ELF-1 (cell line): ENCODE measurements around the gene SND1.
A peak's percentile ranks its signal among the peaks of the same experiment; 100 is the strongest.
"Not testable (repeated sequence)": the region's sequence is repeated elsewhere in the genome, so short reads cannot be mapped to it uniquely, and the experiment has no call there.

Source experiments
- DNase-seq: peaks from one replicate; pipeline ENCODE4 v3.0.0-alpha.2; 2016; ENCODE audit warnings: low read depth, low spot score

The SND1 gene

DNA sequence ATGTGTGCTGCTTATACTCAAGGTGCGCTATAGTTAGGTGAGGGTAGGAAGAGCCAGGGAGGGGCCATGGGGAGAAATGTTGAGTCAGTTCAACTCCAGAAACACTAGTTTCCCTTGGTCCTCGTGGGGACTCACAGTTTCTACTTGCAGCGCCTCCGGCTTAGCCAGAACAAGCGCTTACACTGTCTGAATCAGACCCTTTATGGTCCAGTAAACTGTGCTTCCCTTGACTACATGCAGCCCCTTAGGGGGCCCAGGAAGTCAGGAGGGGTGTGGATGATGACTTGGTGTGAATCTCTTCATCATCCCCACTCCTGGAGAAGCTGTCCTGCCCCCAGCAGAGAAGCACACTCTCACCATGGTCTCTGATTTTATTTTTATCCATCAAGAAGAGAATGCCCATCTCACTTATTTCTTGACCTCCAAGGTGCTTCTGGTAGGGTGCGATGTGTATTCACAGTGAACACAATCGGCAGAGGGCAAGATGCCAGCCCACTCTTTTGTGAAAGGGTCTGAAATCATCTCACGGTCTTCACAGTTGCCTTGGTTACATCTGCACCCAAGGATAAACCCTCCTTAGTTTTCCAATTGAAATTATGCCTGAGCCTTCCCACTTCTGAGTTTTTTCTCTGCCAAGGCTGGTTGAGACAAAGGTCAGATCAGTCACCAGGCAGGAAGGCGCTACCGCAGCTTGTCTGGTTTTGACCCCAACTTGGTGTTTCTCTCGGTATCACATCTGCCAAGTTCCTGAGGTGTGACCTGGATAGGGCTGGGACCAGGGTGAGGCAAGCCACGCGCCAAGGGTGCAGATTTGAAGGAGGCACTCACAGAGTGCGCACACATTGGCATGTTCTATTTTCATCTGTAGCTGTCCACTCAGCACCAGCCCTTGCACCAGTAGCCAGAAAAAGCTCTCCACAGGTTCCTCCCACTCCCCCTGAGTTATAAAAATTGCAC is 441.9 kb downstream of the SND1 start:
- DNase-seq, result no peak

DNA sequence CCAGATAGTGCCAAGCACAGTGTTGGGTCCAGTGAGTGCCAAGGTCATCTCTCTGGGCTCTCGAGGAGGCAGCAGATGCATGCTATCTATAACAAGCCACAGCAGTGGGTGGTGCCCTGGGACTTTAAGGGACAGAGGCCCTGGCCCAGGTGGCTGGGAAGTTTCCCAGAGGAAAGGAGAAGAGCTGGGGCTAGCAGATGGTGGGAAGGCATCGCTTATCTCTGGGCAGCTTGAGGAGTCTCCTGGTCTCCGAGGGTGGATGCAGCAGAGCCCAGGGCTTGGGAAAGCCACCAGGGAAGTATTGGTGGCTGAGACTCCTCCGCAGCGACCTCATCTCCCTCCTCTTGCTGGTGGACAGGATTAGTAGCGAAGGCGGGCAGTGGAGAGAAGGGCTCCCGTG is 442.7 kb downstream of the SND1 start:
- DNase-seq, result no peak

DNA sequence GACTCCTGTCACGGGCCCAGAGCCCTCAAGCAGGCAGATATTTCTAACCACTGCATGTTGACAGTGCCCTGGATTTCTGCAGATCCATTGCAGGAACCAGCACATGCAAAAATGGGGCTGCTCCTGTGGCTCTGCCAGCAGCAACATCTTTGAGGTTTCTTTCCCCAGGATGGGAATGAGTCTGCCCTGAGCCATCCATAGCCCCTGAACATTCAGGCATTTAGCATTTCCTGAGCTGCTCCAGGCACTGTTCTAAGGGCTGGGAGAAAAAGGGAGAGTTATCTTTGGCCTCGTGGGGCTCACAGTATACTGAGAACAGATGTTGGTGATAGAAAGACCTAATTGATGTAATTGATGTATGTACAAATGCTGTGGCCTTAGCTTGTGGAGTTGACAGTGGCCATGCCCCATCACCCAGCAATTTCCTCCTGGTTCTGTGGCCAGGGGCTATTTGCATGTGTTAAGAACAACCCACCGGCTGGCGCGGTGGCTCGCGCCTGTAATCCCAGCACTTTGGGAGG is 445.3 kb downstream of the SND1 start:
- DNase-seq, result no peak

DNA sequence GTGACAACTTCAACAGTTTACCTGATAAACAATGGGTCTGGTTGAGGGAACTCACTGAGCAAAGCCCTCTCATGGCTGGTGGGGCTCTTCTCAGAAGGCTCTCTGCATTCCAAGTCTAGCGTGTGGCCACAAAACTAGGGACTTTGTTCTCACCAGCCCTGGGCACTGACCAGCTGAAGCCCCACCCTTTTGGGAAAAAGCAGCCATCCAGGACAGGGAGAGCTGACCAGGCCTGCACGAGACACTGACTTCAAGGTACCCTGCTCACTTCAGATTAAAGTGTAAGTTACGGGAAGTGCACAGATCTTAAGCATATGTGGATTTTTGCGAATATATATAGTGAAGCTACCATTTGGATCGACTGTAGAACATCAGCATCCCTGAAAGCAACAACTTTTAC is 446.6 kb downstream of the SND1 start:
- DNase-seq, result no peak

DNA sequence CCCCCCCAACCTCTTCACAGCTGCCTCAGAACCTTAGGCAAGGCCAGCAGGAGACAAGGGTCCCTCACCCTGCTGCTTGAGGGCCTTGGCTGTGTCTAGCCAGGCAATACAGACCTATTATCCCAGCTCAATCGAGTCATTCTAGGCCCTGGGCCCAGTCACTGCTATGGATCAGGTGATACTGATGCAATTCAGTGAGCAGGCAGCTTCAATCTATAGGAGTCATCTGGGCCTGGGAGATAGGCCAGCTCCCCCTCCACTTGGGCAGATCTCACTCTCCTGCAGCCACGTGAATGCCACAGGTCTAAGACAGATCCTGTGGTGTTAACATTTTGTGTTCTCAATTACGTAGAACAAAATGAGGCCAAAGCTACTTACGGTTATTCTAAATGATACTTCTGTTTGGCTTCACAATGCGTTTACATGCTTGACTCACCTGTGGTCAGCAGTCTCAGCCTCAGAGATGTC is 447.2 kb downstream of the SND1 start:
- no peak for DNase-seq

DNA sequence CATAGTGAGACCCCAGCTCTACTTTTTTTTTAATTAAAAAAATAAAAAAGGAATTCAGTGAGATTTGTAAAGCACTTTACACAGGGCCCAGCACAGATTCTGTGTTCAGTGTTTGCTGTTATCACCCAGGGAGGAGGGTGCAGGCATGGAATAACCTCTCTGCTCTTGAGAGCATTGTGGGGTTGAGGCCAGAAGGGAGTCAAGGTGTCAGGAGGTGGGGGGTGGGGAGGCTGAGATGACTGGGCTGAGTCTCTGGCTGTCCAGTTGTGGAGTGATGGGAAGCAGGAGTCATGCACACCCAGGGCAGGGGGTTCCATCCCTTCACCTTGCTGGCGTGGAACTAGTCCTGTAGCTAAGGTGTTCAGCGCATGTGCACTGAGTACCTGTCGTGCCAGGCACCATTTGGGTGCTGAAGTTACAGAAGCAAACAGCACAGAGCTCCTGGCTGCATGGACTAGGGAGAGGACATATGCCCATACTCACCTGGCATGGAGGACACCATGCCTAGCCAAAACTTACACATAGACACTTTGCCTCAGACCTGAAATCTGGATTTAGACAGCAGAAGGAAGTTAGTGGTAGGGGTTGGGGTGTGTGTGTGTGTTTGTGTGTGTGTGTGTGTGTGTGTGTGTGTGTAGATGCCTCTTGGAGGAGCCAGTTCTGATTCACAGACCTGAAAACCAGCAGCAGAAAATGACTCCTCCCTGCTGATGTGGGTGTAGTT is 448.4 kb downstream of the SND1 start:
- no peak for DNase-seq

DNA sequence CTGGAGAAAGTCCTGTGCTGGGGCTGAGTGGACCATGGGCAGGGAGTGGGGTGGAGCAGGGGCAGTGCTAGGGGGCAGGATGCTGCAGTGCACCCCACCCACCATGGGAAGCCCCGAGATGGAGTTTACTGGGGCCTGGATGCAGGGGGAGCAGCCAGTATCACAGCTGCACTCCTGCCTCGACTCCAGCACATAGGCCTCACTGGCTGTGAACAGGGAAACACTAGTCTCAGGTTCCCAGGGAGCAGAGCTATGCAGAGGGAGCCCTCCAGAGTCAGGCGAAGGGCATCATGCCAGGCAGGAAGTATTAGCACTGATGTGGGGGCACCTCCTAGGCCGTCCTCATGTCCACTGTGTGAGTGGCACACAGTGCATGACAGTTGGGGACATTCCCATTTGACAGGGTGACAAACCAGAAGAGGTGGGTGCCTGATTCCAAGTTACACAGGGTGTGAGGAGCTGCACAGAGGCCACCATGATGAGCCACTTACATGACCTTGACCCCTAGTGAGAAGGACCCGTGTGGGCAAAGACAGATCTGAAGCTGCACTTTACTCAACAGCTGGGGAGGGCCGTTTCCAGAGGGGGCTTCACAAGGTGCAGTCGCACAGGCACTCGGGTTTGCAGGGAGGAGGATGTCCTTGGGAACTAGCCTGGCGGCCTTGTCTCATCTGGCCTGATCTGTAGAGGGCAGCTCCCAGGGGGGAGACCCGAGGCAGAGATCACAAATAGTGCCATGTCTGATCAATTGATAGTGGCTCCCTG is 449.1 kb downstream of the SND1 start:
- DNase-seq, result no peak

DNA sequence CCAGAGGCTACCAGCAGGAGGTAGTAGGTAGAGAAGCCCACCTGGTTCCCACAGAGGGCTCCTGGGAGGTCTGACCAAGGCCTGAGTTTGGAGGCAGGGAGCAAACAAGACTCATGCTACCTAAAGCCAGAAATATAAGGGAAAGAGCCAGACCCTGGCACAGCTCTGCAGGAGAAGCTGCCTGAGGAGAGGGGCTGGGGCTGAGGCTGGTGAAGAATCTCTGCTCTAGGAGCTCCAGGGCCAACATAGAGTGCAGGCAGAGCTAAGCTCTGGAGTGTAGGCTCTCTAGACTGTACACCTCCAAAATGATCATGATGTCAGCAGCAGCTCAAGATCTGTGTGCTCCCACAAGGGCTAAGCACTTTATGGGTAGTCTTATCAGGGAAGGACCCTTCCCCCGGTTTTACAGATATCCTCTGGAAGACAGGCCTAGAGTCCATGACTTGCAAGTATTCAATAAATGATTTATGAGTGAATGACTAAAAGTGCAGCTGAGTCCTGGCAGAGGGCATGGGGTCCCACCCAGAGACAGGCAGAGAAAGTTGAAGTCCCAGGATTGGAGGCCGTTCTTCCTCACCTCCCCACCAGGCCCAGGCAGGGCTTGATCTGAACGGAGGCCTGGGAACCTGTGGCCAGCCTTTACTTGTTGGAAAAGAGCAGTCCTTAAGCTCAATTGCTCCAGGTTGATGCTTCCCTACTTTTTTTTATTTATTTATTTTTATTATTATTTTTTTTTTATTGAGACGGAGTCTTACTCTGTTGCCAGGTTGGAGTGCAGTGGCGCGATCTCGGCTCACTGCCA is 450.7 kb downstream of the SND1 start:
- DNase-seq, result no peak

DNA sequence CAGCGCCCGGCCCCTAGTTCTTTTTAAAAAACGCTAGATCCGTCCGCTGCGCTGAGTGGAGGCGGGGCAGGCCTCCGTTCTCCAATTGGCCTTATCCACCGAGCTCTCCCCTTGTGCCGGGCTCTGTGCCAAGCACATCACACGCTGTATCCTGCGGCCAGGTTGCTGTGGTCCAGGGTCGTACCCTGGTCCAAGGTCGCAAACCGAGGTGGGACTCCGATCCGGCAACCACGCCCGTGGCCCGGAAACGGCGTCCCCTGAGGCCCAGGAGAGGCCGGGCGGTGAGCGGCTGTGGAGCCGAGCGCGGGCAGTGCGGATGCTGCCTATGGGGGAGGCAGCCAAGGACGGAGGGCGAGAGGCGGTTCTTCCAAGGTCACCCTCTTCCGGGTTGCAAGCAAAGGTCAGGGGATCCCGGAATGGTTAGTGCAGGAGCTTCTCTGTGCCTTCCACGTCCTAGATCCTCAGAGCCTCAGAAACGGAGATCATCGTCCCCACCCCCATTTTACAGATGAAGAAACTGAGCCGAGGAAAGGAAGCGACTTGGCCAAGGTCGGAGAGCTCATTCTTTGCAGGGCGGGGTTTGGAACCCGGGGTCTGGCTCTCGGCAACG is 451.6 kb downstream of the SND1 start:
- peak; percentile 33 for DNase-seq

DNA sequence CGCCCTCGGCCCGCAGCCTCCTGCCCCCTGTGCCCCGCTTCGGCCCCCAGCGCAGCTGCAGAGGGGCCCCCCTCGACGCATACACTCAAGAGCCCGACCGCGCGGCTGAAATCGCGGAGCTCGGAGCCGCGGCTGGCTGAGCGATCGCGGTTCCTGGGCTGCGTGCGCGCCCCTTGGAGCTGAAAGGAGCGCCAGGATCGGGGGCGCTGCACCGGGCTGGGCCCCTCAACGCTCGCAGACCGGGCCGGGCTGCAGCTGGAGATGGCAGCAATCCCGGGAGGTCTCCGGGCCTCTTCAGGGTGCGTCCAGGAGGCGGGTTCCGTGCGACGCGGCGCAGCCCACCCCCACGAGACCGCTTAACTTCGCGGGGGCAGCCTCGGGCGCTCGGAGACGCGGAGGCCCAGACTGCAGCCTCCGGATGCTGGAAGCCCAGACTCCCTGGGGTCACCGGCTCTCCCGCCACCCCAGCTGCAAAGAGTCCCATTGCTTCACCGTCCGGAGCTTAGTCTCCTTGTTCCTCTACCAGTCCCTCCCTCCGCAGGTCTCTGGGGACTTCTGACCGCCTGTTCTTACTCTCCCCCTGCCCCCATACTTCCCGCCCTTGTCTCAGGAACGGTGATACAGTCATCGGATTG is 452.2 kb downstream of the SND1 start:
- peak; percentile 32 for DNase-seq

DNA sequence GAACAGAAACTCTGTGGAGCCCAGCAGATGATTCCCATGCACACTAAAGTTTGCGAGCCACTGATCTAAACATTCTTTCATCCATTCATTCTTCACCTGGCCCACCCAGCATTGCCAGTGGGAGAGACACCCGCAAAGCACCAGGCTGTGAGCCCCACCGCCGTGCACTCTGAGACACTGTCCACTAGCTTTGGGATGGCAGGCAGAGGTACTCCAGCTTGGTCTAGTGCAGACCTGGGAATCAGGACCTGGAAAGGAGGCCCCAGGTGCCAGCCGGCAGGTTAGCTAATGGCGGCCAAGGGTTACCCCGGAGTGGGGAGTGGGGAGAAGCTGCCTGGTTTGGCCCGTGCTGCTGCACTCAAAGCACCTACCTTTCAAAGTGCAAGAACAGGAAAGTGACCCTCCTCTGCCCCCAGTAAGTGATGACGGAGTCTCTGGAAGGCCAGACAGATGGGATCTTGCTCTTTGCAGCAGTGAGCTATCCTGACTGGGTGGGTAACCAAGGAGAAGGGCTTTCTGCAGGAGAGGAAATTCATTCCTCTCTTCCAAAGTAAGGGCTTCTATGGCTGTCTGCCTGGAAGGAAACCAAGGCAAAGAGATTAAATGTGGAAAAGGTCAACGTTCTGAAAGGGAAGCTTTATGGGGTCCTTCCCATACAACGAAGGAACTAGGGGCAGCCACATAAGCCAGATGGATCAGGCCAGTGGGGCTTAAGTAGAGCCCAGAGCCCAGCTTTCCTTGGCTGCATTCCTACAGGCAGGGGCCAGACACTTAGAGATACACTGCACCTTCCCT is 453.4 kb downstream of the SND1 start:
- DNase-seq, result no peak

DNA sequence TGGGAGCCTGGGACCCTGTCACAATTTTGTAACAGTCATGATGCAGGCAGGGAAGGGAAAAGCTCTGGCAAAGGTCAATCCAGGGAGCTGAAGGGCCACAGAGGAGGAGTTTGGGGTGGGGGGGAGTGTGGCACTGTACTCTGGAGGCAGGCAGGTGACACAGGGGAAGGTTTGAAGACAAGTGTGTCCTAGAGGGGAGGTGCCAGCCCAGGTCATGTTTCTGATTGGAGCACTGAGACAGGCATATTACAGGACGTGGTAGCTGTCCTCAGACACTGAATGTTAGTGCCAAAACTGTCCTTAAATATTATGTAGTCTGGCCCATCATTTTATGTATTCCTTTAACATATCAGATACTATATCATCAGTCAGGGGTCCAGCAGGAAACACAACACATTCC is 454.8 kb downstream of the SND1 start:
- DNase-seq, result no peak

DNA sequence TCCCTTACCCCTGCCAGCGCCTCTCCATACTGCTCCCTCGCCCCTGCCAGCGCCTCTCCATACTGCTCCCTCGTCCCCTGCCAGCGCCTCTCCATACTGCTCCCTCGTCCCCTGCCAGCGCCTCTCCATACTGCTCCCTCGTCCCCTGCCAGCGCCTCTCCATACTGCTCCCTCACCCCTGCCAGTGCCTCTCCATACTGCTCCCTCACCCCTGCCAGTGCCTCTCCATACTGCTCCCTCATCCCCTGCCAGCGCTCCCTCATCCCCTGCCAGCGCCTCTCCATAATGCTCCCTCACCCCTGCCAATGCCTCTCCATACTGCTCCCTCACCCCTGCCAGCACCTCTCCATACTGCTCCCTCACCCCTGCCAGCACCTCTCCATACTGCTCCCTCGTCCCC is 455.5 kb downstream of the SND1 start:
- not testable (repeated sequence) for DNase-seq

DNA sequence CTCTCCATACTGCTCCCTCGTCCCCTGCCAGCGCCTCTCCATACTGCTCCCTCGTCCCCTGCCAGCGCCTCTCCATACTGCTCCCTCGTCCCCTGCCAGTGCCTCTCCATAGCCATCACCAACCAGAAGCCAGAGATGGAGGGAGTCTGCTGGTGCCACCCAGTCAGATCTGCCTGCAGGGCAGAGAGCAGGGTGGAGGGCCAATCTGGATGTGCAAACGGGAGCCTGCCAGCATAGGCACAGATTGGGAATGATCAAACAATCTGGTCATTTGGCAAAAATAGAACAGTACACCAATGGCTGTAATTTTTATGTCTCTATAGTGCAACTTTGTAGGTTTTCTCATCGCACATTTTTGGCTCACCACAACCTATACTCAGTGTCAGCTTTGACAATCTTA is 456.1 kb downstream of the SND1 start:
- no peak for DNase-seq

DNA sequence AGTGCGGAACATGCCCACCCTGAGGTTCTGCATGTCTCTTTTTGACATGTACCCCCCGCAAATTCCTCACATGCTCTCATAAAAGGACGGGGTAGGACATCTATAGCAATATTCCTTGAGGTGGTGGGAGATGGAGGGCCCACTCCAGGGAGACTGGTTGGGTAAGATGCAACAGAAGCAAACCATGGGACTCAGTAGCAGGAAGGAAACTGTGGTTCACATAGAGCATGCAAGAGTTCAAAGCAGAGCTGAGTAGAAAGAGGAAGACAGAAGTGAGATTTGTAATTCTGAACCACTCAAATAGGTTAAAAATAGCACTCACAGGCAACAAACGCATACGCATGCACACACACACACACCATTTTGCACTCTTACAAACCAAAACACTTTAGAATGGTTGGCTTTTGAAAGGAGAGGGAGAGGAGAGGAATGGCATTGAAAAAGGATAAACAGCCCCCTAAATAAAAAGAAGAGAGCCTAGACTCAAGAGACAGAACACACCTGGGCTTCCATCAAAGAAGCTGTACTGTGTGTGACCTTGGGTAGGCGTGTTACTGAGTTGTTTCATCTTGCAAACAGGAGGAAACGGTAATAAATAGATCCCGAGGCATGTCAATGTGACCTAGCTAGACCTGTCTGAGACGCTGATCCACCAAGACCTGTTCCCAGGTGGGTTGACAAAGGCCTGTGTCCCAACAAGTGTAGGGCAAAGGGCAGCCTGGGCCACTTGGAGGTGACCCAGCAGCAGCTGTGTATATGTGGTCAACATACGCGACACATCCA is 456.8 kb downstream of the SND1 start:
- no peak for DNase-seq

DNA sequence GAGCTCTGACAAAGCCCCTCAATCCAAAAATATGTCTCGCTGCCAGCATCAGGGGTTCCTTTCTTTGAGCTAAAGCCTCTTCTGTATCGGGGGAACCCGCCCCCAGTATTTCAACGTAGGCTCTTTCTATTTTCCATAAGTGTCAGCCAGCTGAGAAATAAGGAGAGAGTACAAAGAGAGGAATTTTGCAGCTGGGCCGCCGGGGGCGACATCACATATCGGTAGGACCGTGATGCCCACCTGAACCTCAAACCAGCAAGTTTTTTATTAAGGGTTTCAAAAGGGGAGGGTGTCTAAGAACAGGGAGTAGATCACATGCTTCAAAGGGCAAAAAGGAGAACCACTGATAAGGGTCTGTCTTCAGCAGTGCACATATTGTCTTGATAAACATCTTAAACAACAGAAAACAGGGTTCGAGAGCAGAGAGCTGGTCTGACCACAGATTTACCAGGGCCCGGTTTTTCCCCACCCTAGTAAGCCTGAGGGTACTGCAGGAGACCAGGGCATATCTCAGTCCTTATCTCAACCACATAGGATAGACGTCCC is 457.5 kb downstream of the SND1 start:
- DNase-seq, result not testable (repeated sequence)

DNA sequence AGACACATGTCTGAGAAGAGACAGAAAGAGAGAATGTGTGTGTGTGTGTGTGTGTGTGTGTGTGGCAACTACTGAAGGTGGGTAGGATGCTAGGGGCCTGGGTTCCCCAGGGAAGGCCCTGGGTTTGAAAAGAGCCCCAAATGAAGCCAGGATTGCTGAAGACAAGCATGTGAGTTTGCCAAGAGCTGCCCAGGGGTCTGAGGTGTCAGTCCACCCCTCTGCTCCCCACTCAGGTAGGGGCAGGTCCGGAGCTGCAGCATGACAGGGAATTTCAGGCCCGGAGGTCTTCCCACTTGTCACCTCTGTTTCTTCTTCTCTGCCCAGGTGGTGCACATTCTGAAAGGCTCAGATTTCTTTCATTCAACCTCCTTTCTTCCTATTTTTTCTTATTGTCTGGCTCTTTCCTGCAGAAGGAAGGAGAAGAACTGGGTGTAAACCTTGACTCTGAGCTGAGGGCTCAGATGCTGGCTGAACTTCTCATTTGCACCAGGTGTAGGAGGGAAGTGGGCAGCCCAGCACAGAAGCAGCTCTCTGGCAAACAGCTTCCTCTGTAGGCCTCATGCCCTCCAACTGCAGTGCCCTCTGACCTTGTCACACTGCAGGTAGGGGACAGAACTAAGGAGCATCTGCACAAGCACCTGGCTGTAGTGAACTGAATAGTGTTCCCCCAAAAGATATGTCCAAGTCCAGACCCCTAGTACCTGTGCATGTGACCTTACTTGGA is 458.8 kb downstream of the SND1 start:
- no peak for DNase-seq
